ENCODE measurements around the gene SDC1.

GRCh38 chr2:20235655-20236305 is 10.8 kb upstream of the SDC1 start:
- TF ChIP-seq GABPA (IDR thresholded peaks at IDR 0.05; ENCODE audit: low read depth) (no peak), SMC3 (IDR thresholded peaks at IDR 0.05; ENCODE audit: low read depth, low read length) (no peak), CTCF (IDR thresholded peaks at IDR 0.05) (no peak), MAX (IDR thresholded peaks at IDR 0.05; ENCODE audit: low read depth) (no peak), USF2 (IDR thresholded peaks at IDR 0.05; ENCODE audit: borderline replicate concordance, low read depth, low read length) (no peak), SIN3A (IDR thresholded peaks at IDR 0.05; ENCODE audit: borderline replicate concordance, low read depth, low read length) (no peak), GATA2 (CRISPR knock-in tag; IDR thresholded peaks at IDR 0.05) (no peak), JUND (IDR thresholded peaks at IDR 0.05) (no peak), POLR2AphosphoS5 (IDR thresholded peaks at IDR 0.05; ENCODE audit: low read depth, low read length) (no peak), ZBTB33 (IDR thresholded peaks at IDR 0.05; ENCODE audit: borderline replicate concordance, low read depth) (no peak), PBX3 (IDR thresholded peaks at IDR 0.05) (no peak), USF1 (IDR thresholded peaks at IDR 0.05; ENCODE audit: borderline replicate concordance, low read depth) (no peak)
